CD4-positive, alpha-beta memory T cell (primary cell): ENCODE measurements around the gene OVCH2. TPM values are rescaled to one million over a fixed set of nuclear protein-coding genes. Genes with fewer than 3 reads are reported as not detected.

Experiments
- CTCF ChIA-PET: fragments of 350-600 bp; sonication (Branson Sonifier 250); formaldehyde crosslinking; loops from one replicate; lab custom pipeline; 2021; ENCODE audit warnings: inconsistent platforms; ENCODE audit not compliant: partially characterized antibody; lab: Charles Lee
- POLR2A ChIA-PET: fragments of 350-600 bp; sonication (Branson Sonifier 250); formaldehyde crosslinking; loops from one replicate; lab custom pipeline; 2021; ENCODE audit not compliant: partially characterized antibody; lab: Charles Lee
- DNase-seq, 5 donors: peaks; one replicate each; pipeline versions ENCODE4 v3.0.0 to v3.0.0-alpha.2; 2020 to 2022; ENCODE audit warnings: mixed read lengths in 1 of 5
- H3K27ac ChIP-seq: one replicate; pipeline ENCODE4 v1.7.0; 2013; ENCODE audit warnings: low read depth, low read length
- H3K27me3 ChIP-seq: 2 replicates; pipeline ENCODE4 v1.7.0; 2013; ENCODE audit warnings: mild to moderate bottlenecking, low read length, moderate library complexity; ENCODE audit not compliant: insufficient read depth
- H3K36me3 ChIP-seq: 2 replicates; pipeline ENCODE4 v1.7.0; 2013; ENCODE audit warnings: mild to moderate bottlenecking, low read length, moderate library complexity; ENCODE audit not compliant: insufficient read depth
- H3K4me1 ChIP-seq: 2 replicates; pipeline ENCODE4 v1.7.0; 2013; ENCODE audit warnings: mild to moderate bottlenecking, low read length, moderate library complexity; ENCODE audit not compliant: insufficient read depth
- H3K4me3 ChIP-seq, 2 donors: one replicate each; pipeline ENCODE4 v1.7.0; 2013; ENCODE audit warnings: low read length in 2 of 2, mild to moderate bottlenecking in 1 of 2
- H3K9me3 ChIP-seq, 2 donors: one replicate each; pipeline ENCODE4 v1.7.0; 2013; ENCODE audit warnings: low read length in 2 of 2, control low read depth in 1 of 2; ENCODE audit not compliant: control insufficient read depth in 1 of 2
- H3K27ac Mint-ChIP-seq, 7 donors: one replicate each; pipeline ENCODE4 v1.8.0; 2020 to 2021; ENCODE audit warnings: mixed read lengths in 7 of 7, mild to moderate bottlenecking in 6 of 7, inconsistent platforms in 3 of 7, moderate library complexity in 3 of 7
- H3K27me3 Mint-ChIP-seq, 2 donors: one replicate each; pipeline ENCODE4 v1.8.0; 2020 to 2021; ENCODE audit warnings: mixed read lengths in 2 of 2
- H3K36me3 Mint-ChIP-seq, 2 donors: one replicate each; pipeline ENCODE4 v1.8.0; 2020 to 2021; ENCODE audit warnings: mixed read lengths in 2 of 2, inconsistent platforms in 1 of 2, mild to moderate bottlenecking in 1 of 2
- H3K4me1 Mint-ChIP-seq, 4 donors: one replicate each; pipeline ENCODE4 v1.8.0; 2020 to 2021; ENCODE audit warnings: mixed read lengths in 4 of 4, mild to moderate bottlenecking in 1 of 4
- H3K4me3 Mint-ChIP-seq, 8 donors: one replicate each; pipeline ENCODE4 v1.8.0; 2020 to 2021; ENCODE audit warnings: mixed read lengths in 8 of 8, mild to moderate bottlenecking in 7 of 8, moderate library complexity in 6 of 8, inconsistent platforms in 3 of 8
- H3K9me3 Mint-ChIP-seq, 8 donors: one replicate each; pipeline ENCODE4 v1.8.0; 2020 to 2021; ENCODE audit warnings: mixed read lengths in 8 of 8, mild to moderate bottlenecking in 5 of 8, inconsistent platforms in 3 of 8, moderate library complexity in 1 of 8
- intact Hi-C: fragments of 100-400 bp; cut with micrococcal nuclease; formaldehyde crosslinking; loops from one replicate; pipeline ENCODE4 v1.15.1; 2023
- polyA plus RNA-seq, 2 donors: library from polyadenylated mRNA; unstranded; fragments of 300-500 nt; fragmentation: Illumina TruSeq; gene quantifications; one replicate each; pipeline ENCODE4 v1.2.3, GENCODE V29; 2021
- total RNA-seq, 2 experiments: library from RNA; stranded (reverse); gene quantifications; one replicate each; pipeline ENCODE4 v1.2.3, GENCODE V29; 2021

OVCH2 gene
- total and polyA plus RNA-seq, 4 experiments from 2014 or later: not detected

DNA sequence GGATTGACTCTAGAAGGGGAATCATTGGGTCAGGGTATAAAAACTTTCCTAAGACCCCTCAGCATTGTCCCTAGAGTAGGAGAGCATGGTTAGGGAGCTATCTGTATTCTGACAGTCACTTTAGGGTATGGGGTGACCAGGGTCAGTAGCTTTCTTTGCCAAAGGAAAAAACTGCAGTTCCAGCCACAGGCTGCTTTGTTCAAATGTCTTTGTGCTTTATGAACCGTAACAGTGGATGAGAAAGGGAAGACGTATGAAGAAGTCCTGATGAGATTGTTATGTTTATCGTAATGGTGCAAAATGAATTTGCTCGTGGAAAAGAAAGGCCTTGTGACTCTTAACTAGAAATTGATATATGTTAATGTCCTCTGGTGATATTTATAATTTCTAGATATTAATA lies 63.0 kb downstream of the OVCH2 start:
- Histone ChIP-seq H3K27ac (no peak overlapping the region), H3K36me3 (peaks cover 9% of the 10 kb centered on the region), H3K9me3 (no peaks in the 10 kb centered on the region), H3K4me1 (no peaks in the 10 kb centered on the region), H3K4me3 (no peak overlapping the region), H3K27me3 (no peaks in the 10 kb centered on the region)
- H3K9me3 Mint-ChIP-seq: no peaks in the 10 kb centered on the region
- H3K27me3 Mint-ChIP-seq: no peaks in the 10 kb centered on the region
- DNase-seq: no peak
- H3K36me3 Mint-ChIP-seq: peaks cover 49 to 69% of the 10 kb centered on the region in 2 donors
- no peak overlapping the region for H3K4me3 Mint-ChIP-seq
- no peaks in the 10 kb centered on the region for H3K4me1 Mint-ChIP-seq
- ChIA-PET POLR2A (no interaction called here), CTCF (interaction anchor here (1.5 kb wide), 1 partner anchor 130 kb away, joined by 4 read pairs; the partner anchor contains the start of gene PPFIBP2)
- intact Hi-C loops: no loop called here
- no peak overlapping the region for H3K27ac Mint-ChIP-seq

DNA sequence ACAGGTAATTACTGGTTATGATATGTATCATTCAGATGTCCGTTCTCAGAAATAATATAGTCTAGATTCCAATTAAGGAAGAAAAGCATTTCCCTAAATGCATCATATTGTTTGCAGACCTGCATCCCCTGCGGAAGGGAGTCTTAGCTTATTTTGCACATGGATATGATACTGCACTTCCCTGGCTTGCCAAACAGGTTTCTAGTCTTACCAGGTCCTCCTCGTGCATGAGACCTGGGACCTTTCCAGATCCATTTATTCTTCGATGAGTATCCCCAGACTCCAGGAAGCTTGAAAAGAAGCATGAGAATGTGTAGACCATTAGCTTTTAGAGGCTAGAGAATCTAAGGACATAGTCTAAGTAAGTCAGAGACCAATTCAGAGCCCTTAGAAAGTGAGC lies 63.5 kb downstream of the OVCH2 start:
- H3K36me3 ChIP-seq: peaks cover 6% of the 10 kb centered on the region
- intact Hi-C loops: no loop called here
- POLR2A ChIA-PET: no interaction called here
- CTCF ChIA-PET: interaction anchor here (1.5 kb wide), 1 partner anchor 129 kb away, joined by 4 read pairs; the partner anchor contains the start of gene PPFIBP2
- no peak overlapping the region for H3K27ac ChIP-seq
- Mint-ChIP-seq H3K36me3 (peaks cover 50 to 69% of the 10 kb centered on the region in 2 donors), H3K27me3 (no peaks in the 10 kb centered on the region), H3K9me3 (no peaks in the 10 kb centered on the region), H3K4me1 (no peaks in the 10 kb centered on the region), H3K4me3 (no peak overlapping the region), H3K27ac (no peak overlapping the region)
- no peak for DNase-seq
- no peaks in the 10 kb centered on the region for H3K27me3 ChIP-seq
- H3K4me1 ChIP-seq: no peaks in the 10 kb centered on the region
- H3K4me3 ChIP-seq: no peak overlapping the region
- H3K9me3 ChIP-seq: no peaks in the 10 kb centered on the region

DNA sequence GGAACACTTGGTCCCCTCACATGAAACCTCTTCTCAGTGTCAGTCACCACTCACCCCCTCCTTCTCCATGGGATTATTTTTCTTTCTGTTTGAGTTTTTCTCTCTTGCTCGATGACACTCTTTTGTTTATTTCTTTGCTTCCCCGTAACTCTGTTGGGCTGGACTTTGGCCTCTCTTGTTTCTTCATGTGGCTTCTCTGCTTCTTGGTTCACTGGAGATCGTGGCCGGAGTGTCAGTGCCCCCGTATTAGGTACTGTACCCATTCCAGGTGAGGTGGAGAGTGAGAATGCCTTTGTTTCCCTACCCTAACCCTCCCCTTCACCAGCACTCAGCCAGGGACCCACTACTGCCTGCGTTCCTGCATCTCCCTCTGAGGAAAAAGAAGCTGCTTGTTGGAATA lies 65.5 kb downstream of the OVCH2 start:
- no peaks in the 10 kb centered on the region for H3K27me3 Mint-ChIP-seq

DNA sequence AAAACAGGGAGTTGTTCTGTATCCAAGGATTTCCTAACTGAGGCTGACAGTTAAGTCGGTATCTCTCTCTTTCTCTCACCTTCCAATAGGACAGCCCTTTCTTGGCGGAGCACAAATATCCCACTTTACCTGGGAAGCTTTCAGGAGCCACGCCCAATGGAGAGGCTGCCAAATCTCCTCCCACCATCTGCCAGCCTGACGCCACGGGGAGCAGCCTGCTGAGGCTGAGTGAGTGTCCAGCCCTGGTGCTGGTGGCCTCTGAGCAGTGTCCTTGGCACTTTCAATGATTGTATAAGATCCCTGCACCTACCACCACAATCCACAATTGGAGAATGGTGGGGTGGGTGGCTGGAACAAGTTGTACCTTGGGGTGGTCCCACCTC lies 66.6 kb downstream of the OVCH2 start:
- ChIA-PET CTCF (interaction anchor here (0.7 to 0.8 kb wide), 2 partner anchors 18 to 26 kb away, joined by 3 read pairs; no protein-coding TSS in a partner anchor), POLR2A (no interaction called here)
- DNase-seq: no peak
- intact Hi-C loops: no loop called here
- peaks cover 67 to 83% of the 10 kb centered on the region in 2 donors for H3K36me3 Mint-ChIP-seq
- H3K9me3 Mint-ChIP-seq: no peaks in the 10 kb centered on the region
- Histone ChIP-seq H3K4me1 (no peaks in the 10 kb centered on the region), H3K27me3 (no peaks in the 10 kb centered on the region), H3K27ac (no peak overlapping the region), H3K9me3 (no peaks in the 10 kb centered on the region), H3K4me3 (no peak overlapping the region), H3K36me3 (peaks cover 5% of the 10 kb centered on the region)
- H3K4me3 Mint-ChIP-seq: no peak overlapping the region
- H3K27ac Mint-ChIP-seq: no peak overlapping the region
- H3K27me3 Mint-ChIP-seq: no peaks in the 10 kb centered on the region
- H3K4me1 Mint-ChIP-seq: no peaks in the 10 kb centered on the region

More for the DNA sequence above, 65.5 kb downstream of the OVCH2 start:
- Mint-ChIP-seq H3K36me3 (peaks cover 62 to 77% of the 10 kb centered on the region in 2 donors), H3K9me3 (no peaks in the 10 kb centered on the region), H3K4me1 (no peaks in the 10 kb centered on the region), H3K4me3 (no peak overlapping the region), H3K27ac (no peak overlapping the region)
- DNase-seq: no peak
- H3K9me3 ChIP-seq: no peaks in the 10 kb centered on the region
- H3K4me3 ChIP-seq: no peak overlapping the region
- H3K36me3 ChIP-seq: peaks cover 5% of the 10 kb centered on the region
- no peaks in the 10 kb centered on the region for H3K27me3 ChIP-seq
- H3K27ac ChIP-seq: no peak overlapping the region
- ChIA-PET CTCF (no interaction called here), POLR2A (no interaction called here)
- intact Hi-C loops: no loop called here
- no peaks in the 10 kb centered on the region for H3K4me1 ChIP-seq

Other genes with a start within 250 kb of the OVCH2 start
- gene OLFML1, start 221.0 kb downstream of the OVCH2 start, total RNA-seq: not detected
- not detected for gene OLFML1, start 221.0 kb downstream of the OVCH2 start, polyA plus RNA-seq
- gene PPFIBP2, start 192.5 kb downstream of the OVCH2 start, total RNA-seq: 10 to 100 TPM; 18.5 to 22.0 TPM
- gene PPFIBP2, start 192.5 kb downstream of the OVCH2 start, polyA plus RNA-seq: 10 to 100 TPM in 1 of 2 donors, 1 to 10 TPM in 1; 4.0 to 19.5 TPM
- not detected for gene CYB5R2, start 33.0 kb downstream of the OVCH2 start, total RNA-seq
- gene CYB5R2, start 33.0 kb downstream of the OVCH2 start, polyA plus RNA-seq: under 1 TPM in 1 of 2 donors, not detected in 1; 0.17 TPM
- not detected for gene OR5P2, start 90.5 kb upstream of the OVCH2 start, total RNA-seq
- gene OR5P2, start 90.5 kb upstream of the OVCH2 start, polyA plus RNA-seq: not detected
- not detected for gene OR5P3, start 124.4 kb upstream of the OVCH2 start, total RNA-seq
- not detected for gene OR5P3, start 124.4 kb upstream of the OVCH2 start, polyA plus RNA-seq
- not detected for gene OR10A6, start 224.8 kb upstream of the OVCH2 start, total RNA-seq
- not detected for gene OR10A6, start 224.8 kb upstream of the OVCH2 start, polyA plus RNA-seq
- not detected for gene OR10A3, start 235.2 kb upstream of the OVCH2 start, total RNA-seq
- not detected for gene OR10A3, start 235.2 kb upstream of the OVCH2 start, polyA plus RNA-seq